Stomach (tissue), 4 donors: Measurements from ENCODE around the gene PKIB.

Experiments used
- CTCF ChIP-seq, 7 experiments: fragments of 450-650 bp in 4 of 7; fragments of 200-600 bp in 3 of 7; sonication (generic) in 3 of 7; IDR thresholded peaks; one replicate each; pipeline ENCODE4 v1.5.1; 2016 to 2019; ENCODE audit warnings: antibody characterized with exemption in 7 of 7, control low read depth in 2 of 7, mild to moderate bottlenecking in 1 of 7
- EP300 ChIP-seq: sonication (generic); formaldehyde crosslinking; IDR thresholded peaks from one replicate; pipeline ENCODE4 v1.6.1; 2017; ENCODE audit warnings: antibody characterized with exemption
- POLR2A ChIP-seq, 4 donors: fragments of 450-650 bp; IDR thresholded peaks; one replicate each; pipeline ENCODE4 v1.6.1; 2016; ENCODE audit warnings: antibody characterized with exemption in 4 of 4, control low read depth in 2 of 4, mild to moderate bottlenecking in 1 of 4, moderate library complexity in 1 of 4
- POLR2AphosphoS5 ChIP-seq, 3 donors: sonication (generic); formaldehyde crosslinking; IDR thresholded peaks; one replicate each; pipeline ENCODE4 v1.6.1; 2016; ENCODE audit warnings: antibody characterized with exemption in 3 of 3

- no peak for TF ChIP-seq CTCF (IDR thresholded peaks at IDR 0.05)
- no peak for TF ChIP-seq POLR2A (IDR thresholded peaks at IDR 0.05)
- TF ChIP-seq POLR2AphosphoS5 (IDR thresholded peaks at IDR 0.05): no peak
- no peak for TF ChIP-seq EP300
Measured at GRCh38 chr6:122615409-122615808, 5.2 kb downstream of the PKIB start.
